ENCODE measurements around the gene PDZD2. TPM values are rescaled to one million over a fixed set of nuclear protein-coding genes. Genes with fewer than 3 reads are reported as not detected.

PDZD2 gene
- total and polyA plus RNA-seq, 8 donors = under 0.01 to 61.3 (median 5.8) TPM

- Histone ChIP-seq H3K4me3 (no peak overlapping the region), H3K4me1 (peaks cover 35 to 64% (median 51%) of the 10 kb centered on the region in 4 donors), H3K27me3 (no peaks in the 10 kb centered on the region), H3K9me3 (no peaks in the 10 kb centered on the region), H3K27ac (peak overlapping the region in 1 of 5 donors; percentile 5), H3K36me3 (peaks cover 0 to 21% (median 6%) of the 10 kb centered on the region in 4 donors)
- intact Hi-C loops (cut with DNase I; ENCODE audit: low total_unique reads) = no loop called here
- WGBS, 5 donors = 81 to 85% (median 82%) methylated on average over 5 of the region's 5 CpGs
- DNase-seq = peak in 1 of 2 donors; percentile 44
- TF ChIP-seq POLR2AphosphoS5 (IDR thresholded peaks at IDR 0.05) (no peak), CTCF (IDR thresholded peaks at IDR 0.05) (no peak), EP300 (IDR thresholded peaks at IDR 0.05) (no peak), POLR2A (IDR thresholded peaks at IDR 0.05) (no peak)
These were observed 505.7 kb downstream of the PDZD2 start for GRCh38 chr5:32144378-32145207.

- H3K27me3 ChIP-seq = no peaks in the 10 kb centered on the region
- 9 to 55% (median 42%) methylated on average over 2 of the region's 2 CpGs for WGBS, 5 donors
- intact Hi-C loops (cut with DNase I; ENCODE audit: low total_unique reads) = no loop called here
- TF ChIP-seq POLR2AphosphoS5 (IDR thresholded peaks at IDR 0.05) = no peak
- no peak for TF ChIP-seq CTCF (IDR thresholded peaks at IDR 0.05)
- TF ChIP-seq EP300 (IDR thresholded peaks at IDR 0.05) = no peak
- no peak for TF ChIP-seq POLR2A (IDR thresholded peaks at IDR 0.05)
- H3K27ac ChIP-seq = no peak overlapping the region
- H3K4me1 ChIP-seq = peaks cover 38 to 72% (median 55%) of the 10 kb centered on the region in 4 donors
- H3K4me3 ChIP-seq = no peak overlapping the region
- H3K9me3 ChIP-seq = no peaks in the 10 kb centered on the region
- H3K36me3 ChIP-seq = peaks cover 0 to 19% (median 6%) of the 10 kb centered on the region in 4 donors
- no peak for DNase-seq
These were observed 506.4 kb downstream of the PDZD2 start for GRCh38 chr5:32145378-32145777.

- peak overlapping the region in 1 of 5 donors; percentile 6 for H3K27ac ChIP-seq
- no peak overlapping the region for H3K4me3 ChIP-seq
- TF ChIP-seq CTCF (IDR thresholded peaks at IDR 0.05) = no peak
- TF ChIP-seq POLR2AphosphoS5 (IDR thresholded peaks at IDR 0.05) = no peak
- no peak for TF ChIP-seq POLR2A (IDR thresholded peaks at IDR 0.05)
- TF ChIP-seq EP300 (IDR thresholded peaks at IDR 0.05) = no peak
- no peaks in the 10 kb centered on the region for H3K27me3 ChIP-seq
- H3K4me1 ChIP-seq = peaks cover 38 to 90% (median 64%) of the 10 kb centered on the region in 4 donors
- H3K9me3 ChIP-seq = no peaks in the 10 kb centered on the region
- intact Hi-C loops (cut with DNase I; ENCODE audit: low total_unique reads) = no loop called here
- H3K36me3 ChIP-seq = peaks cover 0 to 7% (median 2%) of the 10 kb centered on the region in 4 donors
- WGBS, 5 donors = 49 to 54% (median 51%) methylated on average over 3 of the region's 3 CpGs
- no peak for DNase-seq
These were observed 508.3 kb downstream of the PDZD2 start for GRCh38 chr5:32147236-32147635.

- no peak for DNase-seq
- Histone ChIP-seq H3K9me3 (no peaks in the 10 kb centered on the region), H3K36me3 (peaks cover 0 to under 1% (median 0%) of the 10 kb centered on the region in 4 donors), H3K4me3 (no peak overlapping the region), H3K27ac (no peak overlapping the region), H3K4me1 (peaks cover 38 to 97% (median 67%) of the 10 kb centered on the region in 4 donors), H3K27me3 (no peaks in the 10 kb centered on the region)
- WGBS, 5 donors = 82 to 88% (median 84%) methylated on average over 4 of the region's 4 CpGs
- intact Hi-C loops (cut with DNase I; ENCODE audit: low total_unique reads) = no loop called here
- TF ChIP-seq POLR2A (IDR thresholded peaks at IDR 0.05) = no peak
- TF ChIP-seq EP300 (IDR thresholded peaks at IDR 0.05) = no peak
- TF ChIP-seq CTCF (IDR thresholded peaks at IDR 0.05) = no peak
- TF ChIP-seq POLR2AphosphoS5 (IDR thresholded peaks at IDR 0.05) = no peak
These were observed 509.0 kb downstream of the PDZD2 start for GRCh38 chr5:32147959-32148358.

Data from stomach (tissue), 9 donors.